GM18517 (cell line): ENCODE results near the gene VPS16.
A peak's percentile ranks its signal among the peaks of the same experiment; 100 is the strongest.

Source experiments
- ATAC-seq: cut with Tn5 transposase; IDR thresholded peaks from one replicate; pipeline ENCODE4 v1.9.1; 2021; ENCODE audit warnings: mild to moderate bottlenecking, moderate library complexity; ENCODE audit not compliant: unreplicated experiment

VPS16 gene

GRCh38 chr20:2840138-2840966, at the start of gene VPS16, which contains the start of gene PCED1A:
Gene VPS16 (plus strand): TSS chr20:2840745. CDS start chr20:2840775, 30 bp downstream.
Gene PCED1A (minus strand): TSS chr20:2840655. CDS start chr20:2839912, 743 bp downstream.
- ATAC-seq: peak; percentile 91

- ATAC-seq: no peak
Observed at GRCh38 chr20:2793471-2793870, 47.1 kb upstream of the VPS16 start.

- ATAC-seq: no peak
Observed at GRCh38 chr20:2794202-2794748, 46.3 kb upstream of the VPS16 start.

GRCh38 chr20:2794866-2795447, 45.6 kb upstream of the VPS16 start:
- no peak for ATAC-seq

GRCh38 chr20:2795451-2795850, 45.1 kb upstream of the VPS16 start:
- ATAC-seq: no peak

- no peak for ATAC-seq
Observed at GRCh38 chr20:2796011-2796660, 44.4 kb upstream of the VPS16 start.

GRCh38 chr20:2797136-2797983, 43.2 kb upstream of the VPS16 start:
- ATAC-seq: no peak

GRCh38 chr20:2798095-2798805, 42.3 kb upstream of the VPS16 start:
- no peak for ATAC-seq

GRCh38 chr20:2798814-2799213, 41.7 kb upstream of the VPS16 start:
- no peak for ATAC-seq

GRCh38 chr20:2799271-2799670, 41.3 kb upstream of the VPS16 start:
- no peak for ATAC-seq

GRCh38 chr20:2799688-2800520, 40.6 kb upstream of the VPS16 start:
- ATAC-seq: no peak

- peak; percentile 74 for ATAC-seq
Observed at GRCh38 chr20:2800521-2801285, 39.8 kb upstream of the VPS16 start, which contains the start of gene CPXM1. Gene CPXM1 (minus strand): TSS chr20:2800627. CDS start chr20:2800572, 55 bp downstream.

- ATAC-seq: no peak
Observed at GRCh38 chr20:2801286-2801728, 39.2 kb upstream of the VPS16 start.

- ATAC-seq: no peak
Observed at GRCh38 chr20:2804041-2804828, 36.3 kb upstream of the VPS16 start.

GRCh38 chr20:2804852-2805688, 35.5 kb upstream of the VPS16 start:
- ATAC-seq: no peak

GRCh38 chr20:2805689-2806350, 34.7 kb upstream of the VPS16 start:
- ATAC-seq: no peak
